ENCODE results near the gene WDR70. TPM values are rescaled to one million over a fixed set of nuclear protein-coding genes. Genes with fewer than 3 reads are reported as not detected.

The WDR70 gene
- total and polyA plus RNA-seq, 10 of the 15 experiments (the other 5 are each of a cell fraction or from before 2014, with no cell fraction given) = 10.9 to 33.6 (median 29.1) TPM

DNA sequence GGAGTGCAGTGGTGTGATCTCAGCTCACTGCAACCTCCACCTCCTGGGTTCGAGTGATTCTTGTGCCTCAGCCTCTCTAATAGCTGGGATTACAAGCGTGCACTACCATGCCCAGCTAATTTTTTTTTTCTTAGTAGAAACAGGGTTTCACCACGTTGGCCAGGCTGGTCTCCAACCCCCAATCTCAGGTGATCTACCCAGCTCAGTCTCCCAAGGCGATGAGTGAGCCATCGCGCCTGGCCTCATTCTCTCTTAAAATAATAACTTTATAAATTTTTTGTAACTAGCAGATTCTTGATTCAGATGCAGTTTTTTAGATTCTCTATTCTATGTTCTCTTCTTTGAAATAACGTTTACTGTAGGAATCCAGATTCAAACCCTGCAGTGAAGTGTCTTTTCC lies 333.6 kb downstream of the WDR70 start:
- no peaks in the 10 kb centered on the region for H3K9me3 ChIP-seq (replicated peaks; ENCODE audit: control insufficient read depth, insufficient read depth, low read length)
- TF ChIP-seq, protein P1, sequence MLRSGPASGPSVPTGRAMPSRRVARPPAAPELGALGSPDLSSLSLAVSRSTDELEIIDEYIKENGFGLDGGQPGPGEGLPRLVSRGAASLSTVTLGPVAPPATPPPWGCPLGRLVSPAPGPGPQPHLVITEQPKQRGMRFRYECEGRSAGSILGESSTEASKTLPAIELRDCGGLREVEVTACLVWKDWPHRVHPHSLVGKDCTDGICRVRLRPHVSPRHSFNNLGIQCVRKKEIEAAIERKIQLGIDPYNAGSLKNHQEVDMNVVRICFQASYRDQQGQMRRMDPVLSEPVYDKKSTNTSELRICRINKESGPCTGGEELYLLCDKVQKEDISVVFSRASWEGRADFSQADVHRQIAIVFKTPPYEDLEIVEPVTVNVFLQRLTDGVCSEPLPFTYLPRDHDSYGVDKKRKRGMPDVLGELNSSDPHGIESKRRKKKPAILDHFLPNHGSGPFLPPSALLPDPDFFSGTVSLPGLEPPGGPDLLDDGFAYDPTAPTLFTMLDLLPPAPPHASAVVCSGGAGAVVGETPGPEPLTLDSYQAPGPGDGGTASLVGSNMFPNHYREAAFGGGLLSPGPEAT (IDR thresholded peaks at IDR 0.05; ENCODE audit: low read depth) = no peak
- TF ChIP-seq IRF4 (IDR thresholded peaks at IDR 0.05; ENCODE audit: low read depth, low read length) = no peak
- no peak for TF ChIP-seq RBBP5 (conservative IDR thresholded peaks at IDR 0.05)
- TF ChIP-seq, protein P2, sequence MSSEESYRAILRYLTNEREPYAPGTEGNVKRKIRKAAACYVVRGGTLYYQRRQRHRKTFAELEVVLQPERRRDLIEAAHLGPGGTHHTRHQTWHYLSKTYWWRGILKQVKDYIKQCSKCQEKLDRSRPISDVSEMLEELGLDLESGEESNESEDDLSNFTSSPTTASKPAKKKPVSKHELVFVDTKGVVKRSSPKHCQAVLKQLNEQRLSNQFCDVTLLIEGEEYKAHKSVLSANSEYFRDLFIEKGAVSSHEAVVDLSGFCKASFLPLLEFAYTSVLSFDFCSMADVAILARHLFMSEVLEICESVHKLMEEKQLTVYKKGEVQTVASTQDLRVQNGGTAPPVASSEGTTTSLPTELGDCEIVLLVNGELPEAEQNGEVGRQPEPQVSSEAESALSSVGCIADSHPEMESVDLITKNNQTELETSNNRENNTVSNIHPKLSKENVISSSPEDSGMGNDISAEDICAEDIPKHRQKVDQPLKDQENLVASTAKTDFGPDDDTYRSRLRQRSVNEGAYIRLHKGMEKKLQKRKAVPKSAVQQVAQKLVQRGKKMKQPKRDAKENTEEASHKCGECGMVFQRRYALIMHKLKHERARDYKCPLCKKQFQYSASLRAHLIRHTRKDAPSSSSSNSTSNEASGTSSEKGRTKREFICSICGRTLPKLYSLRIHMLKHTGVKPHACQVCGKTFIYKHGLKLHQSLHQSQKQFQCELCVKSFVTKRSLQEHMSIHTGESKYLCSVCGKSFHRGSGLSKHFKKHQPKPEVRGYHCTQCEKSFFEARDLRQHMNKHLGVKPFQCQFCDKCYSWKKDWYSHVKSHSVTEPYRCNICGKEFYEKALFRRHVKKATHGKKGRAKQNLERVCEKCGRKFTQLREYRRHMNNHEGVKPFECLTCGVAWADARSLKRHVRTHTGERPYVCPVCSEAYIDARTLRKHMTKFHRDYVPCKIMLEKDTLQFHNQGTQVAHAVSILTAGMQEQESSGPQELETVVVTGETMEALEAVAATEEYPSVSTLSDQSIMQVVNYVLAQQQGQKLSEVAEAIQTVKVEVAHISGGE (CRISPR knock-in tag; IDR thresholded peaks at IDR 0.05) = no peak
- no peak for TF ChIP-seq SP1 (IDR thresholded peaks at IDR 0.05; ENCODE audit: low read depth, low read length)
- no peak for TF ChIP-seq POLR2AphosphoS5 (IDR thresholded peaks at IDR 0.05; ENCODE audit: low read length)
- TF ChIP-seq RCOR1 (conservative IDR thresholded peaks at IDR 0.05; ENCODE audit: low read depth, low read length) = no peak
- no peak for TF ChIP-seq SMC3 (IDR thresholded peaks at IDR 0.05; ENCODE audit: borderline replicate concordance, low read length)
- TF ChIP-seq ASH2L (IDR thresholded peaks at IDR 0.05; ENCODE audit: borderline replicate concordance, low read depth) = no peak
- TF ChIP-seq FOXM1 (IDR thresholded peaks at IDR 0.05; ENCODE audit: low read depth, low read length) = no peak
- no peak for TF ChIP-seq ETV6 (conservative IDR thresholded peaks at IDR 0.05 in 1 of 2, IDR thresholded peaks at IDR 0.05 in 1 of 2; ENCODE audit: borderline replicate concordance in 1 of 2, low read depth in 1 of 2)
- TF ChIP-seq CEBPB (IDR thresholded peaks at IDR 0.05; ENCODE audit: borderline replicate concordance in 1 of 2, low read depth in 2 of 2, low read length in 2 of 2) = no peak
- no peak for TF ChIP-seq CHD4 (IDR thresholded peaks at IDR 0.05)
- TF ChIP-seq TARDBP (IDR thresholded peaks at IDR 0.05; ENCODE audit: borderline replicate concordance) = no peak
- TF ChIP-seq BHLHE40 (IDR thresholded peaks at IDR 0.05; ENCODE audit: borderline replicate concordance in 1 of 2, low read depth in 2 of 2, low read length in 1 of 2) = no peak
- TF ChIP-seq HCFC1 (IDR thresholded peaks at IDR 0.05; ENCODE audit: low read length) = no peak
- TF ChIP-seq ZNF384 (IDR thresholded peaks at IDR 0.05; ENCODE audit: borderline replicate concordance, low read depth, low read length) = no peak
- in situ Hi-C loops (cut with MboI) = no loop called here
- no TSS peak for BruUV-seq (replicated peaks)
- FAIRE-seq (no peak), DNase-seq (ENCODE audit: low read depth, low spot score) (no peak), ATAC-seq (no peak)
- no peak overlapping the region for H3K9ac ChIP-seq (ENCODE audit: control insufficient read depth, insufficient read depth, low read length)
- WGBS (ENCODE audit: insufficient coverage, insufficient replicate concordance, low lambda C conversion rate, missing lambda C conversion rate) = 86% methylated on average over 7 of the region's 7 CpGs
- POLR2A ChIA-PET = no interaction called here
- H2AFZ ChIP-seq (ENCODE audit: control insufficient read depth, low read depth, low read length) = no peak overlapping the region
- H3K4me2 ChIP-seq (ENCODE audit: control insufficient read depth, insufficient read depth) = no peak overlapping the region
- no peaks in the 10 kb centered on the region for H3K36me3 ChIP-seq (ENCODE audit: control insufficient read depth in 2 of 2, insufficient read depth in 2 of 2, low read length in 1 of 2)
- no peaks in the 10 kb centered on the region for H3K4me1 ChIP-seq (ENCODE audit: control insufficient read depth, insufficient read depth, low read length)
- no peaks in the 10 kb centered on the region for H4K20me1 ChIP-seq (ENCODE audit: control insufficient read depth, insufficient read depth)
- intact Hi-C loops (cut with micrococcal nuclease; ENCODE audit: unreplicated experiment) = no loop called here
- H3K4me3 ChIP-seq = no peak overlapping the region
- SMC1A ChIA-PET (ENCODE audit: uncharacterized antibody, unreplicated experiment) = interaction anchor here (1.1 kb wide), 1 partner anchor 17 kb away, joined by 3 read pairs; no protein-coding TSS in a partner anchor
- no peak overlapping the region for H3K27ac ChIP-seq (ENCODE audit: control insufficient read depth, insufficient read depth)
- no peaks in the 10 kb centered on the region for H3K27me3 ChIP-seq (replicated peaks in 1 of 2; ENCODE audit: control insufficient read depth in 2 of 2, insufficient read depth in 2 of 2, low read length in 1 of 2)
- CTCF ChIA-PET = interaction anchor here (0.5 kb wide), 1 partner anchor 110 kb away, joined by 3 read pairs; no protein-coding TSS in a partner anchor
- RAD21 ChIA-PET (ENCODE audit: unreplicated experiment) = no interaction called here
- H3K79me2 ChIP-seq (ENCODE audit: control insufficient read depth, insufficient read depth, low read length) = no peaks in the 10 kb centered on the region

Data from GM12878 (cell line).